ENCODE data around the gene RARB. TPM values are rescaled to one million over a fixed set of nuclear protein-coding genes. Genes with fewer than 3 reads are reported as not detected.

Gene RARB
- total and polyA plus RNA-seq, 9 donors = 3.5 to 13.4 (median 7.9) TPM

DNA sequence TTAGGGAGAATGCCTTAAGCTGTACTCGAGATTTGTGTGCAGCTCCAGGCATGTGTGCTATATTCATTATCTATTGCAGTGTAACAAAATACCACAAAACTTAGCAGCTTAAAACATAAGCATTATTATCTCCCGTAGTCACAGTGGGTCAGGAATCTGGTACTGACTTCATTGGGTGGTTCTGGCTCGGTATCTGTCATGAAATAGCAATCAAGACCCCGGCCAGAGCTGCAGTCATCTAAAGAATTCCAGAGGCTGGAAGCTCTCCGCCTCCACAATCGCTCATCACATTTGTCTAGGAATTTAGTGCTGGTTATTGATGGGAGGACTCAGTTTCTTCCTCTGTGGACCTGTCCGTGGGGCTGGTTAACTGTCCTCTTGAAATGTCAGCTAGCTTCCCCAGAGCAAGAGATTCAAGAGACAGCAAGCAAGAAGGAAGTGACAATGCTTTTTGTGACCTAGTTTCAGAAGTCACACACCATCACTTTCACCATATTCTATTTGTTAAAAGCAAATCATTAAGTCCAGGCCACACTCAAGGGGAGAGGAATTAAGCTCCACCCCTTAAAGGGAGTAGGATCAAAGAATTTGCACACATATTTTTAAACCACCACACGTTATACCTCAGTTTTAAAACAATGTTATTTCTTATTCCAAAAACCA, 160.5 kb downstream of the RARB start:
- 74 to 82% (median 80%) methylated on average over 8 of the region's 8 CpGs for WGBS, 3 donors
- Histone ChIP-seq H3K27me3 (no peaks in the 10 kb centered on the region), H3K9me3 (no peaks in the 10 kb centered on the region), H3K4me1 (ENCODE audit: insufficient read depth) (no peaks in the 10 kb centered on the region), H3K4me3 (no peak overlapping the region), H3K27ac (no peak overlapping the region), H3K36me3 (no peaks in the 10 kb centered on the region)
- intact Hi-C loops (cut with DNase I) = no loop called here
- no peak for DNase-seq
- TF ChIP-seq, protein P1, sequence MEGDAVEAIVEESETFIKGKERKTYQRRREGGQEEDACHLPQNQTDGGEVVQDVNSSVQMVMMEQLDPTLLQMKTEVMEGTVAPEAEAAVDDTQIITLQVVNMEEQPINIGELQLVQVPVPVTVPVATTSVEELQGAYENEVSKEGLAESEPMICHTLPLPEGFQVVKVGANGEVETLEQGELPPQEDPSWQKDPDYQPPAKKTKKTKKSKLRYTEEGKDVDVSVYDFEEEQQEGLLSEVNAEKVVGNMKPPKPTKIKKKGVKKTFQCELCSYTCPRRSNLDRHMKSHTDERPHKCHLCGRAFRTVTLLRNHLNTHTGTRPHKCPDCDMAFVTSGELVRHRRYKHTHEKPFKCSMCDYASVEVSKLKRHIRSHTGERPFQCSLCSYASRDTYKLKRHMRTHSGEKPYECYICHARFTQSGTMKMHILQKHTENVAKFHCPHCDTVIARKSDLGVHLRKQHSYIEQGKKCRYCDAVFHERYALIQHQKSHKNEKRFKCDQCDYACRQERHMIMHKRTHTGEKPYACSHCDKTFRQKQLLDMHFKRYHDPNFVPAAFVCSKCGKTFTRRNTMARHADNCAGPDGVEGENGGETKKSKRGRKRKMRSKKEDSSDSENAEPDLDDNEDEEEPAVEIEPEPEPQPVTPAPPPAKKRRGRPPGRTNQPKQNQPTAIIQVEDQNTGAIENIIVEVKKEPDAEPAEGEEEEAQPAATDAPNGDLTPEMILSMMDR (IDR thresholded peaks at IDR 0.05) = no peak
- TF ChIP-seq EP300 (IDR thresholded peaks at IDR 0.05) (no peak), POLR2A (IDR thresholded peaks at IDR 0.05) (no peak)

DNA sequence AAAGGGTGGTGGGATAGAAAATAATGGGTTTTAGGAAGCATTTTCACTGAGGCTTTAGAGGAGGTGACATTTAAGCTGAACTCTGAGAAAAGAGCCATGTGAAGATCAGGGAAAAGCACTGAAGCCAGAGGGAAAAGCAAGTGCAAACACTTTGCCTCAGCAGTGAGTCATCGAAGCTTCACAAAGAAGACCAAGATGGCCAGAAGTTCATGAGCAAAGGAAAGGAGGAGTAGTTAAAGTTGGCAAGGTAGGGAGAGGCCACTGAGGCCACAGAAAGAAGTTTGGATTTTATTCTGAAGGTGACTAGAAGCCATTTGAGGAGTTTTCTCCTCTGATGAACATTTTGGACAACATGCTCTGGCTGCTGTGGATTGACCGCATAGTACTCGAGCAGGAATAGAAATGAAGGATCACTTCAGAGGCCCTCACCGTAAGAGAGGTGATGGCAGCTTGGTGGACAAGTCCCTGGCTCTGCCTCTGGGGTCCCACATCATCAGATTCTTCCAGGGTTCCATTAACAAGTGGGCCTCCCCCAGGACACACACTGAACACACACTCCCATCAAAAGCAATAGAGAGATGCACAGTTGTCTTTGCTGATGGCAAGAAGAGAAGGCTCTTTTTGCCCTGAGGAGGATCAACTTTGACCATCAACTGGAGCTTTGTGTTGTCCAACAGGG, 161.2 kb downstream of the RARB start:
- no peaks in the 10 kb centered on the region for H3K9me3 ChIP-seq
- no peak overlapping the region for H3K27ac ChIP-seq
- H3K36me3 ChIP-seq = no peaks in the 10 kb centered on the region
- intact Hi-C loops (cut with DNase I) = no loop called here
- no peaks in the 10 kb centered on the region for H3K27me3 ChIP-seq
- no peak for DNase-seq
- H3K4me3 ChIP-seq = no peak overlapping the region
- H3K4me1 ChIP-seq (ENCODE audit: insufficient read depth) = no peaks in the 10 kb centered on the region
- TF ChIP-seq EP300 (IDR thresholded peaks at IDR 0.05) = no peak
- TF ChIP-seq, protein P1 (IDR thresholded peaks at IDR 0.05) = no peak
- no peak for TF ChIP-seq POLR2A (IDR thresholded peaks at IDR 0.05)
- 92 to 95% (median 94%) methylated on average over 4 of the region's 4 CpGs for WGBS, 3 donors

GRCh38 chr3:25589783-25590258, 161.8 kb downstream of the RARB start:
- no peaks in the 10 kb centered on the region for H3K4me1 ChIP-seq (ENCODE audit: insufficient read depth)
- DNase-seq = no peak
- no peaks in the 10 kb centered on the region for H3K36me3 ChIP-seq
- H3K9me3 ChIP-seq = no peaks in the 10 kb centered on the region
- no peak overlapping the region for H3K27ac ChIP-seq
- no peaks in the 10 kb centered on the region for H3K27me3 ChIP-seq
- H3K4me3 ChIP-seq = no peak overlapping the region
- WGBS, 3 donors = 67 to 79% (median 77%) methylated on average over 8 of the region's 8 CpGs
- intact Hi-C loops (cut with DNase I) = loop anchor here in 3 of 4 donors (10.0 kb wide), 3 partner anchors 625 to 815 kb away; no protein-coding TSS in a partner anchor
- TF ChIP-seq EP300 (IDR thresholded peaks at IDR 0.05) = no peak
- TF ChIP-seq, protein P1 (IDR thresholded peaks at IDR 0.05) = no peak
- no peak for TF ChIP-seq POLR2A (IDR thresholded peaks at IDR 0.05)

GRCh38 chr3:25592510-25592968, 164.5 kb downstream of the RARB start:
- intact Hi-C loops (cut with DNase I) = loop anchor here in 3 of 4 donors (10.0 kb wide), 3 partner anchors 628 to 818 kb away; no protein-coding TSS in a partner anchor
- TF ChIP-seq EP300 (IDR thresholded peaks at IDR 0.05) (no peak), POLR2A (IDR thresholded peaks at IDR 0.05) (no peak)
- TF ChIP-seq, protein P1 (IDR thresholded peaks at IDR 0.05) = peak in 1 of 3 donors; percentile 8
- peak; percentile 33 to 60 (median 51) for DNase-seq
- 24 to 32% (median 25%) methylated on average over 3 of the region's 3 CpGs for WGBS, 3 donors
- no peak overlapping the region for H3K4me3 ChIP-seq
- no peaks in the 10 kb centered on the region for H3K9me3 ChIP-seq
- H3K36me3 ChIP-seq = no peaks in the 10 kb centered on the region
- no peaks in the 10 kb centered on the region for H3K4me1 ChIP-seq (ENCODE audit: insufficient read depth)
- H3K27me3 ChIP-seq = no peaks in the 10 kb centered on the region
- H3K27ac ChIP-seq = no peak overlapping the region
